Loucy (cell line): ENCODE results near the gene CSF3.

ENCODE experiments used
- CTCF ChIP-seq: fragments of 200-600 bp; sonication (generic); conservative IDR thresholded peaks from 2 replicates; pipeline ENCODE4 v1.5.1; 2014; ENCODE audit warnings: mild to moderate bottlenecking, antibody characterized with exemption, low read length
- EZH2phosphoT487 ChIP-seq: fragments of 200-600 bp; IDR thresholded peaks from 2 replicates; pipeline ENCODE4 v1.6.1; 2018; ENCODE audit warnings: antibody characterized with exemption, mild to moderate bottlenecking, moderate library complexity, borderline replicate concordance

GRCh38 chr17:40063187-40063771, 48.0 kb downstream of the CSF3 start:
- TF ChIP-seq CTCF = no peak
- no peak for TF ChIP-seq EZH2phosphoT487
